SK-N-MC (cell line): Measurements from ENCODE around the gene PLEKHM1.
"Not testable (repeated sequence)": the region's sequence is repeated elsewhere in the genome, so short reads cannot be mapped to it uniquely, and the experiment has no call there.

Experiments
- EZH2 ChIP-seq: fragments of 200-600 bp; sonication (generic); IDR thresholded peaks from one replicate; pipeline ENCODE4 v1.6.1; 2017; ENCODE audit warnings: antibody characterized with exemption
- POLR2AphosphoS5 ChIP-seq: IDR thresholded peaks from 2 replicates; pipeline ENCODE4 v1.6.1; 2012; ENCODE audit warnings: mild to moderate bottlenecking, low read depth, low read length, borderline replicate concordance

- not testable (repeated sequence) for TF ChIP-seq POLR2AphosphoS5, EZH2
Measured at GRCh38 chr17:45440839-45441515, 49.5 kb downstream of the PLEKHM1 start.
